ENCODE data around the gene ANKRD39. TPM values are rescaled to one million over a fixed set of nuclear protein-coding genes. Genes with fewer than 3 reads are reported as not detected.

The ANKRD39 gene
- total RNA-seq, 6 donors from 2014 or later, result 7.1 to 13.6 (median 11.3) TPM

GRCh38 chr2:96835830-96836229 lies 22.0 kb downstream of the ANKRD39 start:
- Histone ChIP-seq H3K27me3 (no peaks in the 10 kb centered on the region), H3K27ac (no peak overlapping the region), H3K36me3 (peaks cover 4 to 51% (median 28%) of the 10 kb centered on the region in 4 donors), H3K4me1 (peaks cover 12 to 25% (median 20%) of the 10 kb centered on the region in 4 donors), H3K4me3 (no peak overlapping the region), H3K9me3 (no peaks in the 10 kb centered on the region)
- no peak for TF ChIP-seq POLR2A (IDR thresholded peaks at IDR 0.05)
- TF ChIP-seq POLR2AphosphoS5 (IDR thresholded peaks at IDR 0.05), result no peak
- TF ChIP-seq, protein P1, sequence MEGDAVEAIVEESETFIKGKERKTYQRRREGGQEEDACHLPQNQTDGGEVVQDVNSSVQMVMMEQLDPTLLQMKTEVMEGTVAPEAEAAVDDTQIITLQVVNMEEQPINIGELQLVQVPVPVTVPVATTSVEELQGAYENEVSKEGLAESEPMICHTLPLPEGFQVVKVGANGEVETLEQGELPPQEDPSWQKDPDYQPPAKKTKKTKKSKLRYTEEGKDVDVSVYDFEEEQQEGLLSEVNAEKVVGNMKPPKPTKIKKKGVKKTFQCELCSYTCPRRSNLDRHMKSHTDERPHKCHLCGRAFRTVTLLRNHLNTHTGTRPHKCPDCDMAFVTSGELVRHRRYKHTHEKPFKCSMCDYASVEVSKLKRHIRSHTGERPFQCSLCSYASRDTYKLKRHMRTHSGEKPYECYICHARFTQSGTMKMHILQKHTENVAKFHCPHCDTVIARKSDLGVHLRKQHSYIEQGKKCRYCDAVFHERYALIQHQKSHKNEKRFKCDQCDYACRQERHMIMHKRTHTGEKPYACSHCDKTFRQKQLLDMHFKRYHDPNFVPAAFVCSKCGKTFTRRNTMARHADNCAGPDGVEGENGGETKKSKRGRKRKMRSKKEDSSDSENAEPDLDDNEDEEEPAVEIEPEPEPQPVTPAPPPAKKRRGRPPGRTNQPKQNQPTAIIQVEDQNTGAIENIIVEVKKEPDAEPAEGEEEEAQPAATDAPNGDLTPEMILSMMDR (IDR thresholded peaks at IDR 0.05), result no peak
- no peak for TF ChIP-seq EP300 (IDR thresholded peaks at IDR 0.05)
- 96 to 97% methylated on average over 4 of the region's 4 CpGs for WGBS, 2 donors
- DNase-seq, result no peak
- ATAC-seq (ENCODE audit: low FRiP score in 2 of 2), result no peak

GRCh38 chr2:96832754-96833507 lies 24.9 kb downstream of the ANKRD39 start:
- TF ChIP-seq EP300 (IDR thresholded peaks at IDR 0.05) (no peak), POLR2AphosphoS5 (IDR thresholded peaks at IDR 0.05) (no peak), POLR2A (IDR thresholded peaks at IDR 0.05) (no peak)
- TF ChIP-seq, protein P1 (IDR thresholded peaks at IDR 0.05), result no peak
- Histone ChIP-seq H3K9me3 (no peaks in the 10 kb centered on the region), H3K4me1 (peaks cover 6 to 14% (median 9%) of the 10 kb centered on the region in 4 donors), H3K27me3 (no peaks in the 10 kb centered on the region), H3K27ac (peak overlapping the region; percentile 6 to 43 (median 26)), H3K36me3 (peaks cover 14 to 76% (median 56%) of the 10 kb centered on the region in 4 donors), H3K4me3 (no peak overlapping the region)
- peak; percentile 26 to 84 for ATAC-seq (ENCODE audit: low FRiP score in 2 of 2)
- 64 to 68% methylated on average over 16 to 18 of the region's 18 CpGs for WGBS, 2 donors
- peak in 1 of 2 donors; percentile 71 for DNase-seq

GRCh38 chr2:96832408-96832753 lies 25.4 kb downstream of the ANKRD39 start:
- Histone ChIP-seq H3K36me3 (peaks cover 14 to 77% (median 60%) of the 10 kb centered on the region in 4 donors), H3K9me3 (no peaks in the 10 kb centered on the region), H3K4me3 (no peak overlapping the region), H3K4me1 (peaks cover 6 to 14% (median 9%) of the 10 kb centered on the region in 4 donors), H3K27me3 (no peaks in the 10 kb centered on the region), H3K27ac (peak overlapping the region in 3 of 4 donors; percentile 21 to 43 (median 32))
- no peak for DNase-seq
- no peak for TF ChIP-seq POLR2A (IDR thresholded peaks at IDR 0.05)
- TF ChIP-seq EP300 (IDR thresholded peaks at IDR 0.05), result no peak
- TF ChIP-seq, protein P1 (IDR thresholded peaks at IDR 0.05), result no peak
- TF ChIP-seq POLR2AphosphoS5 (IDR thresholded peaks at IDR 0.05), result no peak
- ATAC-seq (ENCODE audit: low FRiP score in 2 of 2), result no peak
- 81 to 83% methylated on average over 8 to 11 of the region's 11 CpGs for WGBS, 2 donors

DNA sequence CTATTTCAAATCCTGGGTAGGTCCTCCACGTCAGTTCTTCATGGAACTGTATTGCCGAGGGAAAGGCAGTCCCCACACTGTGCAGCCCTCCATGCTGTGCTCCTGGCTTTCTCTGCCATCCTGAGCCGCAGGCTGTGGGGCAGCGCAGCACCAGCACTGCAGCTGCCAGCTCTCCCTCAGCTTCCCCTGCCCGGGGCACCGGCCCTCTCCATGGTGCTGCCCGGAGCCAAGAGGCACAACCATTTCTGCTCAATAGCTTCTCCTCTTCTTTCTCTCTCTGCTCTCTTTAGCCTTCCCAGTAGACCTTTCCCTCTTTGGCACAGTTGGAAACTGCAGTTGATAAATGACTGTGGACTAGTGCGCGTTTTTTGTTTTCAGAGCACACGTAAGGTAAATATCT lies 26.1 kb downstream of the ANKRD39 start:
- H3K27ac ChIP-seq, result no peak overlapping the region
- no peak for TF ChIP-seq POLR2AphosphoS5 (IDR thresholded peaks at IDR 0.05)
- TF ChIP-seq EP300 (IDR thresholded peaks at IDR 0.05), result no peak
- TF ChIP-seq POLR2A (IDR thresholded peaks at IDR 0.05), result no peak
- TF ChIP-seq, protein P1 (IDR thresholded peaks at IDR 0.05), result no peak
- DNase-seq, result no peak

More for the DNA sequence above, 26.1 kb downstream of the ANKRD39 start:
- no peak for ATAC-seq (ENCODE audit: low FRiP score in 2 of 2)
- Histone ChIP-seq H3K27me3 (no peaks in the 10 kb centered on the region), H3K9me3 (no peaks in the 10 kb centered on the region), H3K4me1 (peaks cover 6 to 14% (median 9%) of the 10 kb centered on the region in 4 donors), H3K4me3 (no peak overlapping the region), H3K36me3 (peaks cover 14 to 78% (median 65%) of the 10 kb centered on the region in 4 donors)
- 76 to 80% methylated on average over 10 of the region's 10 CpGs for WGBS, 2 donors
